HepG2 (cell line): ENCODE measurements around the gene MEMO1. TPM values are rescaled to one million over a fixed set of nuclear protein-coding genes. Genes with fewer than 3 reads are reported as not detected.

Experiments
- BORCS8-MEF2B ChIP-seq: sonication (generic); formaldehyde crosslinking; IDR thresholded peaks from 2 replicates; pipeline ENCODE4 v1.8.0; 2022; ENCODE audit warnings: mild to moderate bottlenecking, missing genetic modification reagents
- ETV6 ChIP-seq: sonication (generic); formaldehyde crosslinking; conservative IDR thresholded peaks from 2 replicates; pipeline ENCODE4 v1.4.0; 2020; ENCODE audit warnings: missing genetic modification reagents
- GABPA ChIP-seq, 2 experiments: IDR thresholded peaks; 2 replicates each; pipeline ENCODE4 v1.6.1; 2011 to 2016; ENCODE audit warnings: low read depth in 2 of 2, low read length in 1 of 2, missing biosample characterization in 1 of 2, missing genetic modification characterization in 1 of 2
- HMGA1 ChIP-seq: sonication (generic); formaldehyde crosslinking; conservative IDR thresholded peaks from 2 replicates; pipeline ENCODE4 v1.4.0; 2020; ENCODE audit warnings: missing genetic modification reagents
- JDP2 ChIP-seq: sonication (generic); formaldehyde crosslinking; IDR thresholded peaks from 2 replicates; pipeline ENCODE4 v1.8.1; 2022; ENCODE audit warnings: missing genetic modification reagents, borderline replicate concordance
- KDM3A ChIP-seq: IDR thresholded peaks from 2 replicates; pipeline ENCODE4 v1.6.1; 2018; ENCODE audit warnings: low read depth, missing compliant biosample characterization
- KMT2A ChIP-seq: sonication (generic); formaldehyde crosslinking; IDR thresholded peaks from 2 replicates; pipeline ENCODE4 v1.4.0; 2020; ENCODE audit warnings: missing genetic modification reagents
- NCOA1 ChIP-seq: sonication (generic); formaldehyde crosslinking; IDR thresholded peaks from 2 replicates; pipeline ENCODE4 v1.9.0; 2021; ENCODE audit warnings: missing genetic modification reagents
- NFE2L1 ChIP-seq: sonication (generic); formaldehyde crosslinking; IDR thresholded peaks from 2 replicates; pipeline ENCODE4 v1.4.0; 2020; ENCODE audit warnings: missing genetic modification reagents, mild to moderate bottlenecking, borderline replicate concordance
- NFIC ChIP-seq: IDR thresholded peaks from 2 replicates; pipeline ENCODE4 v1.6.1; 2012; ENCODE audit warnings: mild to moderate bottlenecking, low read length, inconsistent platforms
- POLR2G ChIP-seq: fragments of 200-400 bp; formaldehyde crosslinking; IDR thresholded peaks from 2 replicates; pipeline ENCODE4 v1.6.1; 2018; ENCODE audit warnings: mild to moderate bottlenecking, low read depth, low read length, moderate library complexity
- SNAI1 ChIP-seq: sonication (generic); formaldehyde crosslinking; IDR thresholded peaks from 2 replicates; pipeline ENCODE4 v1.5.0; 2020; ENCODE audit warnings: mild to moderate bottlenecking, missing genetic modification reagents, borderline replicate concordance
- TOE1 ChIP-seq: sonication (generic); formaldehyde crosslinking; IDR thresholded peaks from 2 replicates; pipeline ENCODE4 v1.4.0; 2020; ENCODE audit warnings: mild to moderate bottlenecking, missing genetic modification reagents
- ZFP82 ChIP-seq: sonication (generic); formaldehyde crosslinking; IDR thresholded peaks from 2 replicates; pipeline ENCODE4 v1.5.1; 2020; ENCODE audit warnings: mild to moderate bottlenecking, missing genetic modification reagents, borderline replicate concordance
- ZFP91 ChIP-seq: sonication (generic); formaldehyde crosslinking; IDR thresholded peaks from 2 replicates; pipeline ENCODE4 v1.9.0; 2022; ENCODE audit warnings: missing genetic modification reagents, mild to moderate bottlenecking, borderline replicate concordance
- ZNF124 ChIP-seq: sonication (generic); formaldehyde crosslinking; IDR thresholded peaks from 2 replicates; pipeline ENCODE4 v1.4.0; 2020; ENCODE audit warnings: missing genetic modification reagents
- ZNF138 ChIP-seq: sonication (generic); formaldehyde crosslinking; IDR thresholded peaks from 2 replicates; pipeline ENCODE4 v1.5.0; 2020; ENCODE audit warnings: mild to moderate bottlenecking, low read depth, missing genetic modification reagents
- ZNF3 ChIP-seq: IDR thresholded peaks from 2 replicates; pipeline ENCODE4 v1.7.0; 2017; ENCODE audit warnings: inconsistent platforms
- ZNF343 ChIP-seq: sonication (generic); formaldehyde crosslinking; IDR thresholded peaks from 2 replicates; pipeline ENCODE4 v1.4.0; 2020; ENCODE audit warnings: mild to moderate bottlenecking, missing genetic modification reagents
- ZNF768 ChIP-seq: sonication (generic); formaldehyde crosslinking; IDR thresholded peaks from 2 replicates; pipeline ENCODE4 v1.4.0; 2020; ENCODE audit warnings: missing genetic modification reagents
- ZNF788 ChIP-seq: sonication (generic); formaldehyde crosslinking; IDR thresholded peaks from 2 replicates; pipeline ENCODE4 v1.5.0; 2020; ENCODE audit warnings: mild to moderate bottlenecking, missing genetic modification reagents, borderline replicate concordance
- ZNF879 ChIP-seq: sonication (generic); formaldehyde crosslinking; IDR thresholded peaks from 2 replicates; pipeline ENCODE4 v1.8.1; 2023; ENCODE audit warnings: missing genetic modification reagents
- ZSCAN12 ChIP-seq: sonication (generic); formaldehyde crosslinking; IDR thresholded peaks from 2 replicates; pipeline ENCODE4 v1.9.0; 2021; ENCODE audit warnings: mild to moderate bottlenecking, missing genetic modification reagents
- polyA plus RNA-seq, 8 experiments: library from polyadenylated mRNA; depleted of rRNA in 3 of 8; stranded (reverse) in 7 of 8; unstranded in 1 of 8; fragments of >200 nt; fragmentation: Illumina TruSeq in 4 of 8; extraction: Trizol in 4 of 8; gene quantifications; 2 replicates each; pipeline versions ENCODE4 v1.2.1 to v1.2.3, GENCODE V29; 2011 to 2016; ENCODE audit warnings: low read depth in 4 of 8, missing spikeins in 1 of 8, mixed read lengths in 1 of 8; ENCODE audit not compliant: insufficient read depth in 1 of 8
- total RNA-seq, 5 experiments: library from RNA; depleted of rRNA; stranded (reverse); fragments of >200 nt; fragmentation: Illumina TruSeq; extraction: Trizol; gene quantifications; 2 replicates each; pipeline ENCODE4 v1.2.3, GENCODE V29; 2016; ENCODE audit warnings: low read depth in 1 of 5
- TF ChIP-seq, protein P1 (sequence below): IDR thresholded peaks from 2 replicates; pipeline ENCODE4 v1.6.1; 2016
- TF ChIP-seq, protein P2 (sequence below): sonication (generic); formaldehyde crosslinking; IDR thresholded peaks from 2 replicates; pipeline ENCODE4 v1.5.0; 2020; ENCODE audit warnings: mild to moderate bottlenecking, missing genetic modification reagents, borderline replicate concordance
- TF ChIP-seq, protein P3 (sequence below): sonication (generic); formaldehyde crosslinking; IDR thresholded peaks from 2 replicates; pipeline ENCODE4 v1.4.0; 2020; ENCODE audit warnings: low read depth, mild to moderate bottlenecking, missing genetic modification reagents

The MEMO1 gene
- total and polyA plus RNA-seq, 2 of the 13 experiments (the other 11 are each of a cell fraction or from before 2014, with no cell fraction given) = 69.8 to 81.6 TPM

- no peak for TF ChIP-seq ETV6
- TF ChIP-seq BORCS8-MEF2B (CRISPR knock-in tag) = peak; percentile 93
- TF ChIP-seq, protein P1, sequence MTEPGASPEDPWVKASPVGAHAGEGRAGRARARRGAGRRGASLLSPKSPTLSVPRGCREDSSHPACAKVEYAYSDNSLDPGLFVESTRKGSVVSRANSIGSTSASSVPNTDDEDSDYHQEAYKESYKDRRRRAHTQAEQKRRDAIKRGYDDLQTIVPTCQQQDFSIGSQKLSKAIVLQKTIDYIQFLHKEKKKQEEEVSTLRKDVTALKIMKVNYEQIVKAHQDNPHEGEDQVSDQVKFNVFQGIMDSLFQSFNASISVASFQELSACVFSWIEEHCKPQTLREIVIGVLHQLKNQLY (CRISPR knock-in tag) = no peak
- TF ChIP-seq NFE2L1 = peak; percentile 81; the same call in 1 of the 2 replicates
- TF ChIP-seq TOE1 (CRISPR knock-in tag) = peak; percentile 66; the same call in 1 of the 2 replicates
- TF ChIP-seq, protein P2, sequence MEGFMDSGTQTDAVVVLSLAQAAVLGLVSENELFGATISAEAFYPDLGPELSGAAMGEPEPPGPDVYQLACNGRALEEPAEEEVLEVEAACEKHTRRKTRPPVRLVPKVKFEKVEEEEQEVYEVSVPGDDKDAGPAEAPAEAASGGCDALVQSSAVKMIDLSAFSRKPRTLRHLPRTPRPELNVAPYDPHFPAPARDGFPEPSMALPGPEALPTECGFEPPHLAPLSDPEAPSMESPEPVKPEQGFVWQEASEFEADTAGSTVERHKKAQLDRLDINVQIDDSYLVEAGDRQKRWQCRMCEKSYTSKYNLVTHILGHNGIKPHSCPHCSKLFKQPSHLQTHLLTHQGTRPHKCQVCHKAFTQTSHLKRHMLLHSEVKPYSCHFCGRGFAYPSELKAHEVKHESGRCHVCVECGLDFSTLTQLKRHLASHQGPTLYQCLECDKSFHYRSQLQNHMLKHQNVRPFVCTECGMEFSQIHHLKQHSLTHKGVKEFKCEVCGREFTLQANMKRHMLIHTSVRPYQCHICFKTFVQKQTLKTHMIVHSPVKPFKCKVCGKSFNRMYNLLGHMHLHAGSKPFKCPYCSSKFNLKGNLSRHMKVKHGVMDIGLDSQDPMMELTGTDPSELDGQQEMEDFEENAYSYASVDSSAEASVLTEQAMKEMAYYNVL (CRISPR knock-in tag) = peak; percentile 64; the same call in 1 of the 2 replicates
- TF ChIP-seq POLR2G = peak; percentile 99
- peak; percentile 92 for TF ChIP-seq ZFP91 (CRISPR knock-in tag)
- TF ChIP-seq GABPA (IDR thresholded peaks at IDR 0.05; ENCODE audit: low read depth, low read length) = no peak
- peak; percentile 24; the same call in 1 of the 2 replicates for TF ChIP-seq GABPA (CRISPR knock-in tag; IDR thresholded peaks at IDR 0.05; ENCODE audit: low read depth)
- peak; percentile 79; the same call in 1 of the 2 replicates for TF ChIP-seq ZNF788 (CRISPR knock-in tag)
- peak; percentile 93 for TF ChIP-seq ZNF124 (CRISPR knock-in tag)
- TF ChIP-seq HMGA1 (CRISPR knock-in tag) = no peak
- 0 out of 2 replicates have a peak, but pooled peaks have one; percentile 12 for TF ChIP-seq ZNF3
- TF ChIP-seq KDM3A (CRISPR knock-in tag) = peak; percentile 71; the same call in 1 of the 2 replicates
- TF ChIP-seq NCOA1 (CRISPR knock-in tag) = no peak
- TF ChIP-seq ZNF879 (CRISPR knock-in tag) = no peak
- TF ChIP-seq SNAI1 (CRISPR knock-in tag) = no peak
- TF ChIP-seq ZSCAN12 (CRISPR knock-in tag) = peak; percentile 94; the same call in 1 of the 2 replicates
- TF ChIP-seq ZNF138 (CRISPR knock-in tag) = peak; percentile 40; the same call in 1 of the 2 replicates
- peak; percentile 86 for TF ChIP-seq KMT2A
- TF ChIP-seq JDP2 (CRISPR knock-in tag) = no peak
- peak; percentile 79; the same call in 1 of the 2 replicates for TF ChIP-seq ZNF768
- TF ChIP-seq, protein P3, sequence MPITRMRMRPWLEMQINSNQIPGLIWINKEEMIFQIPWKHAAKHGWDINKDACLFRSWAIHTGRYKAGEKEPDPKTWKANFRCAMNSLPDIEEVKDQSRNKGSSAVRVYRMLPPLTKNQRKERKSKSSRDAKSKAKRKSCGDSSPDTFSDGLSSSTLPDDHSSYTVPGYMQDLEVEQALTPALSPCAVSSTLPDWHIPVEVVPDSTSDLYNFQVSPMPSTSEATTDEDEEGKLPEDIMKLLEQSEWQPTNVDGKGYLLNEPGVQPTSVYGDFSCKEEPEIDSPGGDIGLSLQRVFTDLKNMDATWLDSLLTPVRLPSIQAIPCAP (CRISPR knock-in tag) = no peak
- TF ChIP-seq NFIC = no peak
- TF ChIP-seq ZNF343 (CRISPR knock-in tag) = peak; percentile 84; the same call in 1 of the 2 replicates
- TF ChIP-seq ZFP82 (CRISPR knock-in tag) = no peak; the same call in 1 of the 2 replicates
These were observed 28.8 kb upstream of the MEMO1 start, which contains the start of gene DPY30 (continued) for GRCh38 chr2:32039447-32040219.
